Aorta (tissue), 5 donors: ENCODE measurements around the gene ANKS1A. TPM values are rescaled to one million over a fixed set of nuclear protein-coding genes. Genes with fewer than 3 reads are reported as not detected.
"Not testable (repeated sequence)": the region's sequence is repeated elsewhere in the genome, so short reads cannot be mapped to it uniquely, and the experiment has no call there.

ENCODE experiments used
- ATAC-seq: fragments of 200-7000 bp; cut with Tn5 transposase; one replicate; pipeline ENCODE4 v1.9.1; 2022; ENCODE audit warnings: moderate library complexity; ENCODE audit not compliant: low FRiP score
- DNase-seq, 2 donors: peaks; one replicate each; pipeline ENCODE4 v3.0.0-alpha.2; 2020
- H3K27ac ChIP-seq, 2 donors: one replicate each; pipeline ENCODE4 v1.5.1; 2013; ENCODE audit warnings: low read length in 2 of 2, mild to moderate bottlenecking in 2 of 2, moderate library complexity in 2 of 2, control low read depth in 1 of 2, inconsistent platforms in 1 of 2, low read depth in 1 of 2
- H3K27me3 ChIP-seq, 2 donors: one replicate each; pipeline ENCODE4 v1.6.1; 2013; ENCODE audit warnings: control low read depth in 1 of 2, low read length in 1 of 2, mild to moderate bottlenecking in 1 of 2, moderate library complexity in 1 of 2; ENCODE audit not compliant: insufficient read depth in 2 of 2, control insufficient read depth in 1 of 2
- H3K36me3 ChIP-seq, 2 donors: one replicate each; pipeline ENCODE4 v1.6.1; 2013; ENCODE audit warnings: control low read depth in 1 of 2, low read length in 1 of 2, mild to moderate bottlenecking in 1 of 2; ENCODE audit not compliant: insufficient read depth in 2 of 2, control insufficient read depth in 1 of 2
- H3K4me1 ChIP-seq, 2 donors: one replicate each; pipeline ENCODE4 v1.6.1; 2013; ENCODE audit warnings: low read length in 2 of 2, control low read depth in 1 of 2, mild to moderate bottlenecking in 1 of 2, moderate library complexity in 1 of 2; ENCODE audit not compliant: insufficient read depth in 2 of 2, control insufficient read depth in 1 of 2
- H3K4me3 ChIP-seq, 2 donors: one replicate each; pipeline ENCODE4 v1.5.1; 2013; ENCODE audit warnings: low read length in 2 of 2, control low read depth in 1 of 2, mild to moderate bottlenecking in 1 of 2
- H3K9me3 ChIP-seq: one replicate; pipeline ENCODE4 v1.6.1; 2013; ENCODE audit warnings: mild to moderate bottlenecking, low read length; ENCODE audit not compliant: control insufficient read depth
- WGBS, 2 donors: extraction: QIAGEN DNeasy Blood & Tissue Kit; methylation state at CpG; one replicate each; pipeline ENCODE4 v1.1.7; 2013; 5-methylcytosine and 5-hydroxymethylcytosine counted together
- intact Hi-C, 2 donors: fragments of 100-400 bp; cut with DNase I; formaldehyde crosslinking; loops; one replicate each; pipeline versions ENCODE4 v1.14.2 to v1.15.0; 2022
- polyA plus RNA-seq, 2 donors: library from polyadenylated mRNA; stranded (reverse); fragments of 200-250 nt; gene quantifications; one replicate each; pipeline ENCODE4 v1.2.3, GENCODE V29; 2013
- total RNA-seq, 2 donors: library from RNA; stranded (reverse); fragmentation: NEBNext Ultra II Directional; extraction: Animal tissue kit (Norgen Biotek cat#: 25700); gene quantifications; one replicate each; pipeline ENCODE4 v1.2.1, GENCODE V29; 2021
- donor health status: healthy with polysubstance abuse.
- donor health status: Bipolar disorder and iron deficiency.
- donor health status: DM: no; HTN: no; CAD: no.
- donor health status: DM: no; HTN: no; CAD: no.
- donor health status: DM: yes; HTN: yes; CAD: no.

The ANKS1A gene
- total and polyA plus RNA-seq, 4 donors: 9.4 to 44.4 (median 29.0) TPM

- ATAC-seq: no peak
- no peak overlapping the region for H3K4me3 ChIP-seq
Measured at GRCh38 chr6:34922177-34922663, 33.2 kb downstream of the ANKS1A start.

GRCh38 chr6:34924831-34925625 is 36.0 kb downstream of the ANKS1A start:
- ATAC-seq: no peak
- H3K4me1 ChIP-seq: peaks cover 0 to 4% of the 10 kb centered on the region in 2 donors
- WGBS, 2 donors: 93 to 94% methylated on average over 9 of the region's 9 CpGs
- DNase-seq: no peak
- no peaks in the 10 kb centered on the region for H3K27me3 ChIP-seq
- no peaks in the 10 kb centered on the region for H3K9me3 ChIP-seq
- H3K4me3 ChIP-seq: no peak overlapping the region
- H3K27ac ChIP-seq: no peak overlapping the region
- intact Hi-C loops: no loop called here
- H3K36me3 ChIP-seq: no peaks in the 10 kb centered on the region

More at GRCh38 chr6:34922177-34922663, 33.2 kb downstream of the ANKS1A start:
- Histone ChIP-seq H3K27ac (no peak overlapping the region), H3K9me3 (no peaks in the 10 kb centered on the region), H3K4me1 (peaks cover 3 to 14% of the 10 kb centered on the region in 2 donors), H3K27me3 (no peaks in the 10 kb centered on the region), H3K36me3 (no peaks in the 10 kb centered on the region)
- intact Hi-C loops: no loop called here
- DNase-seq: no peak
- WGBS, 2 donors: 84 to 85% methylated on average over 3 of the region's 3 CpGs

- no peaks in the 10 kb centered on the region for H3K27me3 ChIP-seq
- no peak overlapping the region for H3K4me3 ChIP-seq
- no peaks in the 10 kb centered on the region for H3K9me3 ChIP-seq
- H3K27ac ChIP-seq: no peak overlapping the region
- H3K36me3 ChIP-seq: no peaks in the 10 kb centered on the region
- intact Hi-C loops: no loop called here
- H3K4me1 ChIP-seq: peaks cover 0 to 4% of the 10 kb centered on the region in 2 donors
- DNase-seq (no peak), ATAC-seq (no peak)
Measured at GRCh38 chr6:34926655-34927054, 37.6 kb downstream of the ANKS1A start.

GRCh38 chr6:34928220-34928619 is 39.2 kb downstream of the ANKS1A start:
- DNase-seq: no peak
- no peaks in the 10 kb centered on the region for H3K36me3 ChIP-seq
- ATAC-seq: no peak
- H3K27ac ChIP-seq: no peak overlapping the region
- H3K4me3 ChIP-seq: no peak overlapping the region
- no peaks in the 10 kb centered on the region for H3K9me3 ChIP-seq
- WGBS, 2 donors: 82 to 84% methylated on average over 3 of the region's 3 CpGs
- intact Hi-C loops: no loop called here
- no peaks in the 10 kb centered on the region for H3K27me3 ChIP-seq
- H3K4me1 ChIP-seq: peaks cover 0 to 4% of the 10 kb centered on the region in 2 donors

- intact Hi-C loops: no loop called here
- Histone ChIP-seq H3K27me3 (no peaks in the 10 kb centered on the region), H3K27ac (no peak overlapping the region), H3K9me3 (no peaks in the 10 kb centered on the region), H3K4me1 (peaks cover 0 to 4% of the 10 kb centered on the region in 2 donors), H3K36me3 (no peaks in the 10 kb centered on the region), H3K4me3 (no peak overlapping the region)
- ATAC-seq: no peak
- WGBS, 2 donors: 82 to 90% methylated on average over 1 of the region's 1 CpG
- no peak for DNase-seq
Measured at GRCh38 chr6:34928695-34929094, 39.6 kb downstream of the ANKS1A start.

- H3K4me3 ChIP-seq: no peak overlapping the region
- ATAC-seq (no peak), DNase-seq (no peak)
- H3K27me3 ChIP-seq: no peaks in the 10 kb centered on the region
- H3K36me3 ChIP-seq: no peaks in the 10 kb centered on the region
- WGBS, 2 donors: 79 to 86% methylated on average over 4 of the region's 4 CpGs
- H3K4me1 ChIP-seq: peaks cover 0 to 4% of the 10 kb centered on the region in 2 donors
- intact Hi-C loops: no loop called here
- H3K27ac ChIP-seq: no peak overlapping the region
- no peaks in the 10 kb centered on the region for H3K9me3 ChIP-seq
Measured at GRCh38 chr6:34929241-34929978, 40.4 kb downstream of the ANKS1A start.

GRCh38 chr6:34930221-34930620 is 41.2 kb downstream of the ANKS1A start:
- Histone ChIP-seq H3K4me1 (peaks cover 3 to 4% of the 10 kb centered on the region in 2 donors), H3K4me3 (no peak overlapping the region), H3K36me3 (no peaks in the 10 kb centered on the region), H3K27me3 (no peaks in the 10 kb centered on the region), H3K9me3 (no peaks in the 10 kb centered on the region), H3K27ac (no peak overlapping the region)
- ATAC-seq (no peak), DNase-seq (no peak)
- intact Hi-C loops: no loop called here
- WGBS, 2 donors: 86 to 92% methylated on average over 3 of the region's 3 CpGs

- H3K4me3 ChIP-seq, H3K9me3 ChIP-seq, intact Hi-C loops, DNase-seq, H3K4me1 ChIP-seq, H3K27me3 ChIP-seq, H3K27ac ChIP-seq, ATAC-seq, H3K36me3 ChIP-seq: not testable (repeated sequence)
- 95 to 97% methylated on average over 12 of the region's 12 CpGs for WGBS, 2 donors
Measured at GRCh38 chr6:34932202-34932601, 43.1 kb downstream of the ANKS1A start.
